AG20443 (cell line): ENCODE data around the gene ANKRD33B.

ENCODE experiments used
- DNase-seq: peaks from one replicate; pipeline ENCODE4 v3.0.0; 2012; ENCODE audit warnings: low spot score, mixed read lengths

Gene ANKRD33B

GRCh38 chr5:10699281-10699874, 135.5 kb downstream of the ANKRD33B start:
- DNase-seq, result no peak

DNA sequence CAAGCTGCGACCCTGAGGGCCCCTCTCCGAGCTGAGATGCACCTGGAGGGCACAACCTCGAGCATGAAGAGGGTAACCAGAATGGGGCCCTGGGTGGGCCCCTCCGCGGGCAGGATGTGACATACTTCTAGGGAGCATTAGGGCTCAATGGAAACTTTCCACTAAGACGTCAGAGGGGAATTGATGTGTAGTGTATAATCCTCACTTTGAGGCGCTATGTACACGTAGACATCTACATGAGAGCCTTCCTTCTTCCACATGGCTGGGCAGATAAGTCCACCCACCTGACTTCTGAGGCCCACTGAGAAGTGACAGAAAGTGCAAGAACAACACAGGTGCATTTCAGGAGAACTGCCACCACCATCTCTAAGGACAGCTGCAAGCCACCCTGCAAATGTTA, 136.1 kb downstream of the ANKRD33B start:
- no peak for DNase-seq

DNA sequence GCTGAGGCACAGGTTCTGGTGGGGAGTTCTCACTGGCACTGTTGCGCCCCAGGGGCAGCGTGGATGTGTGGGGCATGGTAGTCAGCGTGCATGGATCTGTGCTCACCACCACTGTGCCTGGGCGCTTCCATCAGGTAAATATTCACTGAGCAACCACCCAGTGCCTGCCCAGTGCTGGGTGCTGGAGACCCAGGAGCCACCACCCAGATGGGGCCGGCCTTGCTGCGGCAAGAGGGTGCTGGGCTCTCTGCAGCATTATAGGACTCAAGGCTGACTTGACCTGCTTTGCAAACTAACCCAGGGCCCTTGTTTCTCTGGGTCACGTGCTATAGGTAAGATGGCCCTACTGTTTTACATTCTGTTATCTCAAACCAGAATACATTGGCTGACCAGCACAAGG, 136.6 kb downstream of the ANKRD33B start:
- DNase-seq, result no peak

DNA sequence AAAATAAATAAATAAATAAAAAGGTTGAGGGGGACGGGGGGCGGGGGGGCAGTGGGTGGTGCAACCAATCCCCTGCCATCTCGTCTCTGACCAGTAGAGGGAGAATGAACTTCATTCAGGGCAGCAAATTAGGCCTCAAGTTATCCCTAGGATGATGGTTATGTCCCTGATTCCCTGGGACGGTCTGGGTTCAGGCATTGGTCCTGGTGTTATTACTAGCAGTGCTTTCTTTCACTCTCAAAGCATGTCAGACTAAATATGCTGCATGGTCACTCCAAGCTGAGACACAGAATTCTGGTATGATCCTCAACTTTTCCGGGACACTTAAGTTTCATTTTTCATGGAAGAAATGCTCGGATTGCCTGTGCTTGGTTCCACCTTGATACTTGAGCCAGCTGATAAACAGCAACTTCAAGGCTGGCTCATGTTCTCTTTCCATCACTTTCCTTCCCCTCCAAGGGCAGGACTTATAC, 137.7 kb downstream of the ANKRD33B start:
- DNase-seq, result peak; percentile 61

DNA sequence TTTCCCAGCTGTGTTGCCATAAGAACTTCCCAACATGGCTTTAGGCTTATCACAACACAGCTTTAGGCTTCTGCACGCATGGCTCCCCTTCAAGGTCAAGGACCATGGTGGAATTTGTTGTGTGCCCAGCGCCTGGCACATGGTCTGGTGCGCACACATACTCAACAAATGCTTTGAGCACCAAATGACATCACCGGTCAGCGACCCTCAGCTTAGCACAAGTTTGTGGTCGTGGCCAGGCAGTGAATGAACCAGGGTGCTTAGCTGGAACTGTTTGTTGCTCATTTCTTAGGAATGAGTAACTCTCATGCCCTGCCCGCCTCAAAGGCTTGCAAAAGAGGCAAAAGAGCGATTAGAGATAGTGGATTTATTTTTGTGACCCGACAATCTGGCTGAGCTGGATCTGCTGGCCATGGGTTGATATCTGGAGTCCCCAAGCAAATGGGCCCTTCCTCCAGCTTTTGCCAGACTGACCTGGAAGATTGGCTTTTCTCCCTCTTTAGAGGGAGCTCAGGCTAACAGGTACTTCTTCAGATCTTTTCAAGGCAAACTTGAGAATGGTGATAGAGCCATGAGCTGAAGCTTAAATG, 138.3 kb downstream of the ANKRD33B start:
- peak; percentile 76 for DNase-seq

- no peak for DNase-seq
Measured at GRCh38 chr5:10702911-10703491, 139.1 kb downstream of the ANKRD33B start.

DNA sequence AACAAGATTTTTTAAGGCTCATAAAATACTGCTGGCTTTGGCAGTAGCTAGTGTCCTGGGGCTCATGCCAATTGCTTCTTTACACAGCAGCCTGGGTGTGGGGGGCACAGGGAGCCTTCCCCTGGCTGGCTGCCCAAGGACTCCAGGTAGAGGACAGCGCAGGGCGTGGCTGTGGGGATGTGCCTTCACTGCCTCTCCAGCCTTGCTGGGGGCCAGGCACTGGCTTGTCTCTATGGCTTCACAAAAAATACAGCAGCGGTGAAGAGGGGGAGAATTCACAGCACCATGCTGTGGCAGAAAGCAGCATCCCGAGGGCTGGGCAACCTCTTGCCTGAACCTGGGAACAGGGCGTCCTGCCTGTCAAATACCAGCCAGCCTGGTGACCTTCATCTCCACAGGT, 139.8 kb downstream of the ANKRD33B start:
- DNase-seq, result no peak

- DNase-seq, result peak; percentile 38
Measured at GRCh38 chr5:10704949-10705621, 141.2 kb downstream of the ANKRD33B start.

DNA sequence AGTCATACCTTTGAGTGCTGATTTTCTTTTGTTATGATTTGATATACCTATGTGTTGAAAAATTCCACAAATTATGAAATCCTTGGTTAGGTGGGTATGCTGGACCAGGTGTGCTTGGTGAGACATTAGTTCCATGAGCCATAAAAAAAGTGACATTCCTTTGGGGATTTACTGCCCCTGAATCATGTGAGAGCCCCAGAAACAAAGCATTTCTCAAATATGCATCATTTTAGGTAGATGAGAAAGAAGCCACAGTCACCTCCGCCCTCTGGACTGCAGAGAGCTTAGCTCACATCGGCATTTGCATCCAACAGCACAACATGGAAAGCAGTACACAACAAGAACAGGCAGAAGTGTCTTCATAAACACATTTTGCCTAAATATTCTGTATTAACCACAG, 141.9 kb downstream of the ANKRD33B start:
- DNase-seq, result no peak

DNA sequence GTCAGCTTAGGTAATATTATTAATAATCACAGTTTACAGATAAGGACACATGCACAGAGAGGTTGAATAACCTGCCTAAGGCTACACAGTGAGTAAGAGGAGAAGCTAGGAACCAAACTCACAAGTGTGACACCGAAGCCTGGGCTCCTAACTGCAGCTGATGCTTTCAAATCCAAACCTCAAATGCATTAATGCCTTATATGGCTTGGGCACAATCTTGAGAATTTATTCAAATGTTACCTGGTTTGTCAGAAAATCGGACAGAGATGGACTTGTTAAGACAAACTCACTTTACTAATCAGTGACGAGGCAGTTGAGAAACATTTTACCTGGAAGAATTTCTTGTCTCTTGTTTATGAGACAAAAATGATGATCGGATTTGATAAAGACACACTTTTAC, 142.5 kb downstream of the ANKRD33B start:
- no peak for DNase-seq
